Measurements from ENCODE around the gene GHR.

Gene GHR

DNA sequence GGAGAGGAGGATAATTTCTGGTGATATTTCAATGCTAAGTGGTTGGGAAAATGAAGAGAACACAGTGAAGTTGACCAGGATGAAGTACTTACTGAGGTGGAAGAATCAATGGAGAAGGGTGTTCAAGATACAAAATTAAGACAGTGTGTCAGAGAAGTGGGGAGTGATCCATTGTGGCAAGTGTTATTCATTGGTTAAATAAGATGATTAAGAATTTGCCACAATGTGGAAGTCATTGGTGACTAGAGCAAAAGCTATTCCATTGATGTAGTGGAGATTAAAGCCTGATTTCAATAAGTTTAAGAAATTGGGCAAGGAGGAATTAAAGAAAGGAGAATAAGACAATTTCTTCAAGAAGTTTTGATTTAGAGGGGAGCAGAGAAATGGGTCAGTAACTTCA is 118.9 kb downstream of the GHR start:
- Histone ChIP-seq H4K8ac (ENCODE audit: low read depth, low read length) (no peak overlapping the region), H2BK15ac (ENCODE audit: low read length) (no peak overlapping the region), H3K18ac (ENCODE audit: low read length) (no peak overlapping the region), H2AFZ (ENCODE audit: low read length) (no peak overlapping the region), H3K4ac (ENCODE audit: low read length) (no peak overlapping the region), H3K79me1 (ENCODE audit: low read depth, low read length) (no peaks in the 10 kb centered on the region), H3K9me3 (replicated peaks in 1 of 2; ENCODE audit: control insufficient read depth in 2 of 2, insufficient read depth in 1 of 2, low read depth in 1 of 2, low read length in 2 of 2) (no peaks in the 10 kb centered on the region), H3K4me2 (ENCODE audit: insufficient read depth, low read length, poor library complexity, severe bottlenecking) (no peak overlapping the region), H3K23ac (ENCODE audit: low read depth, low read length, poor library complexity) (no peak overlapping the region), H2BK5ac (ENCODE audit: low read length) (no peak overlapping the region), H2BK120ac (ENCODE audit: low read depth, low read length) (no peak overlapping the region), H3K9ac (ENCODE audit: low read depth, low read length, poor library complexity) (no peak overlapping the region), H3K4me3 (ENCODE audit: low read length in 2 of 2) (no peak overlapping the region), H3K27me3 (ENCODE audit: control insufficient read depth in 3 of 3, insufficient read depth in 3 of 3, low read depth in 1 of 3, low read length in 3 of 3) (no peaks in the 10 kb centered on the region), H3K14ac (ENCODE audit: low read length) (no peak overlapping the region), H3K27ac (replicated peaks; ENCODE audit: low read length) (no peak overlapping the region), H2AK5ac (ENCODE audit: low read depth, low read length) (no peak overlapping the region), H4K91ac (ENCODE audit: low read depth, low read length, poor library complexity) (no peak overlapping the region), H3K36me3 (replicated peaks in 1 of 2; ENCODE audit: control insufficient read depth in 2 of 2, insufficient read depth in 2 of 2, low read length in 2 of 2) (no peaks in the 10 kb centered on the region), H2BK12ac (ENCODE audit: low read length) (no peak overlapping the region), H3K4me1 (ENCODE audit: control insufficient read depth in 2 of 2, insufficient read depth in 1 of 2, low read depth in 1 of 2, low read length in 2 of 2) (no peaks in the 10 kb centered on the region)
- no peak for DNase-seq (ENCODE audit: low spot score)

DNA sequence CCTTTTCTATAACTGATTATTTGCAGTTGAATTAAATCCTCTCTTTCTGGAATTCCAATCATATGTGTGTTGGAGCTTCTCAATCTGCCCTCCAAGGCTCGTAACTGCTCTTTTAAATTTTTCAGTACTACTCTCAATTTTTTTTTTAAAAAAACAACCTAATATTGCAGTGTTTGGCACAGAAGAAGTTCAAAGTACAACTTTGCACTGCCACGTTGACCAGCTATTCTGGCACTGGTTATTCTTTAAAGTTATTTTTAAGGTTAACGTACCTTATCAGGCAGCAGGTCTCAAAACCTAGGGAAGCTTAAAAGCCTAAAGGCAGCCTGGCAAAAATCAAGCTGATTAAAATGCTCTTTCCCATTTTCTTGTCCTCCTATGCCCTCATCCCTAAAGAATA is 120.5 kb downstream of the GHR start:
- no peak overlapping the region for H3K4me2 ChIP-seq (ENCODE audit: insufficient read depth, low read length, poor library complexity, severe bottlenecking)
- H3K36me3 ChIP-seq (replicated peaks in 1 of 2; ENCODE audit: control insufficient read depth in 2 of 2, insufficient read depth in 2 of 2, low read length in 2 of 2) = no peaks in the 10 kb centered on the region
- H2BK15ac ChIP-seq (ENCODE audit: low read length) = no peak overlapping the region
- no CpG with 5 or more reads among the region's 3 CpGs for WGBS, 2 donors (ENCODE audit: extremely low coverage in 2 of 2, insufficient read length in 2 of 2, insufficient replicate concordance in 1 of 2)
- H4K8ac ChIP-seq (ENCODE audit: low read depth, low read length) = no peak overlapping the region
- no peak overlapping the region for H3K14ac ChIP-seq (ENCODE audit: low read length)
- no peak overlapping the region for H3K9ac ChIP-seq (ENCODE audit: low read depth, low read length, poor library complexity)
- H3K4me1 ChIP-seq (ENCODE audit: control insufficient read depth in 2 of 2, insufficient read depth in 1 of 2, low read depth in 1 of 2, low read length in 2 of 2) = no peaks in the 10 kb centered on the region
- no peak overlapping the region for H3K4ac ChIP-seq (ENCODE audit: low read length)
- H2BK120ac ChIP-seq (ENCODE audit: low read depth, low read length) = no peak overlapping the region
- H3K27ac ChIP-seq (replicated peaks; ENCODE audit: low read length) = no peak overlapping the region
- H3K4me3 ChIP-seq (ENCODE audit: low read length in 2 of 2) = no peak overlapping the region
- no peak overlapping the region for H2AK5ac ChIP-seq (ENCODE audit: low read depth, low read length)
- no peak overlapping the region for H3K18ac ChIP-seq (ENCODE audit: low read length)
- H3K79me1 ChIP-seq (ENCODE audit: low read depth, low read length) = no peaks in the 10 kb centered on the region
- no peak overlapping the region for H2AFZ ChIP-seq (ENCODE audit: low read length)
- no peak overlapping the region for H3K23ac ChIP-seq (ENCODE audit: low read depth, low read length, poor library complexity)
- DNase-seq (ENCODE audit: low spot score) = no peak
- no peaks in the 10 kb centered on the region for H3K9me3 ChIP-seq (replicated peaks in 1 of 2; ENCODE audit: control insufficient read depth in 2 of 2, insufficient read depth in 1 of 2, low read depth in 1 of 2, low read length in 2 of 2)
- no peak overlapping the region for H2BK5ac ChIP-seq (ENCODE audit: low read length)
- no peaks in the 10 kb centered on the region for H3K27me3 ChIP-seq (ENCODE audit: control insufficient read depth in 3 of 3, insufficient read depth in 3 of 3, low read depth in 1 of 3, low read length in 3 of 3)
- no peak overlapping the region for H4K91ac ChIP-seq (ENCODE audit: low read depth, low read length, poor library complexity)
- no peak overlapping the region for H2BK12ac ChIP-seq (ENCODE audit: low read length)

DNA sequence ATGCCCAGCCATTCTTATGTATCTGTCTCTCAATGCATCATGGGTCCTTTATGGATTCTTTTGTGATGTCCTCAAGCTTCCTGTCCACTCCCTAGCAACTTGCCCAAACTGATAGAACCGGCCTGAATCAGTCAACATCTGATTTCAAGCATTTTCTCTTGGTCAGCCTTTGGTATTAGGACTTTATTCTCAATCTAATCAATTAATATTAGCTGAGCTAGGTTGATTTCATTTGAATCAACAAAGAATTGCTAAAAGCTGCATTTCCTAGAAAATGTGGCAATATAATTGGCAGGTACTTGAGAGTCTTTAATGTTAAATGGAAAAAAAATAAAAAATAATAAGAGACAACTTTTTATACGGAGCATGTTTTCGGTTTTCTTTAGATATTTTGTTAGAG is 121.8 kb downstream of the GHR start:
- Histone ChIP-seq H3K27me3 (ENCODE audit: control insufficient read depth in 3 of 3, insufficient read depth in 3 of 3, low read depth in 1 of 3, low read length in 3 of 3) (no peaks in the 10 kb centered on the region), H3K36me3 (replicated peaks in 1 of 2; ENCODE audit: control insufficient read depth in 2 of 2, insufficient read depth in 2 of 2, low read length in 2 of 2) (no peaks in the 10 kb centered on the region), H3K4me2 (ENCODE audit: insufficient read depth, low read length, poor library complexity, severe bottlenecking) (no peak overlapping the region), H4K91ac (ENCODE audit: low read depth, low read length, poor library complexity) (no peak overlapping the region), H2BK15ac (ENCODE audit: low read length) (no peak overlapping the region), H2BK120ac (ENCODE audit: low read depth, low read length) (no peak overlapping the region), H3K23ac (ENCODE audit: low read depth, low read length, poor library complexity) (no peak overlapping the region), H3K27ac (replicated peaks; ENCODE audit: low read length) (no peak overlapping the region), H3K4me3 (ENCODE audit: low read length in 2 of 2) (no peak overlapping the region), H3K14ac (ENCODE audit: low read length) (no peak overlapping the region), H3K4ac (ENCODE audit: low read length) (no peak overlapping the region), H2BK12ac (ENCODE audit: low read length) (no peak overlapping the region), H2BK5ac (ENCODE audit: low read length) (no peak overlapping the region), H2AK5ac (ENCODE audit: low read depth, low read length) (no peak overlapping the region), H2AFZ (ENCODE audit: low read length) (no peak overlapping the region), H3K18ac (ENCODE audit: low read length) (no peak overlapping the region), H3K4me1 (ENCODE audit: control insufficient read depth in 2 of 2, insufficient read depth in 1 of 2, low read depth in 1 of 2, low read length in 2 of 2) (no peaks in the 10 kb centered on the region), H4K8ac (ENCODE audit: low read depth, low read length) (no peak overlapping the region), H3K79me1 (ENCODE audit: low read depth, low read length) (no peaks in the 10 kb centered on the region), H3K9ac (ENCODE audit: low read depth, low read length, poor library complexity) (no peak overlapping the region), H3K9me3 (replicated peaks in 1 of 2; ENCODE audit: control insufficient read depth in 2 of 2, insufficient read depth in 1 of 2, low read depth in 1 of 2, low read length in 2 of 2) (no peaks in the 10 kb centered on the region)
- WGBS, 2 donors (ENCODE audit: extremely low coverage in 2 of 2, insufficient read length in 2 of 2, insufficient replicate concordance in 1 of 2) = no CpG with 5 or more reads among the region's 3 CpGs
- DNase-seq (ENCODE audit: low spot score) = no peak

- H2BK15ac ChIP-seq (ENCODE audit: low read length) = no peak overlapping the region
- H4K91ac ChIP-seq (ENCODE audit: low read depth, low read length, poor library complexity) = no peak overlapping the region
- H3K9ac ChIP-seq (ENCODE audit: low read depth, low read length, poor library complexity) = no peak overlapping the region
- no peak overlapping the region for H3K14ac ChIP-seq (ENCODE audit: low read length)
- H2AFZ ChIP-seq (ENCODE audit: low read length) = no peak overlapping the region
- H3K4me1 ChIP-seq (ENCODE audit: control insufficient read depth in 2 of 2, insufficient read depth in 1 of 2, low read depth in 1 of 2, low read length in 2 of 2) = no peaks in the 10 kb centered on the region
- no peaks in the 10 kb centered on the region for H3K27me3 ChIP-seq (ENCODE audit: control insufficient read depth in 3 of 3, insufficient read depth in 3 of 3, low read depth in 1 of 3, low read length in 3 of 3)
- H2BK5ac ChIP-seq (ENCODE audit: low read length) = no peak overlapping the region
- H2BK120ac ChIP-seq (ENCODE audit: low read depth, low read length) = no peak overlapping the region
- H2AK5ac ChIP-seq (ENCODE audit: low read depth, low read length) = no peak overlapping the region
- H3K23ac ChIP-seq (ENCODE audit: low read depth, low read length, poor library complexity) = no peak overlapping the region
- H3K27ac ChIP-seq (replicated peaks; ENCODE audit: low read length) = no peak overlapping the region
- H3K4me2 ChIP-seq (ENCODE audit: insufficient read depth, low read length, poor library complexity, severe bottlenecking) = no peak overlapping the region
- no peak overlapping the region for H4K8ac ChIP-seq (ENCODE audit: low read depth, low read length)
- no peak overlapping the region for H3K4me3 ChIP-seq (ENCODE audit: low read length in 2 of 2)
- no peak overlapping the region for H3K4ac ChIP-seq (ENCODE audit: low read length)
- no peaks in the 10 kb centered on the region for H3K79me1 ChIP-seq (ENCODE audit: low read depth, low read length)
- H3K36me3 ChIP-seq (replicated peaks in 1 of 2; ENCODE audit: control insufficient read depth in 2 of 2, insufficient read depth in 2 of 2, low read length in 2 of 2) = no peaks in the 10 kb centered on the region
- no peaks in the 10 kb centered on the region for H3K9me3 ChIP-seq (replicated peaks in 1 of 2; ENCODE audit: control insufficient read depth in 2 of 2, insufficient read depth in 1 of 2, low read depth in 1 of 2, low read length in 2 of 2)
- no CpG with 5 or more reads among the region's 2 CpGs for WGBS, 2 donors (ENCODE audit: extremely low coverage in 2 of 2, insufficient read length in 2 of 2, insufficient replicate concordance in 1 of 2)
- DNase-seq (ENCODE audit: low spot score) = no peak
- no peak overlapping the region for H2BK12ac ChIP-seq (ENCODE audit: low read length)
- H3K18ac ChIP-seq (ENCODE audit: low read length) = no peak overlapping the region
Observed at GRCh38 chr5:42547141-42547540, 123.9 kb downstream of the GHR start.
